ENCODE results near the gene TJP1. TPM values are rescaled to one million over a fixed set of nuclear protein-coding genes. Genes with fewer than 3 reads are reported as not detected.

TJP1 gene
- total and polyA plus RNA-seq, 2 of the 8 experiments (the other 6 are each of a cell fraction or from before 2014, with no cell fraction given), result 46.3 to 138 TPM

- Histone ChIP-seq H3K4me2 (ENCODE audit: insufficient read depth in 1 of 2, low read depth in 2 of 2, low read length in 2 of 2) (no peak overlapping the region), H3K18ac (ENCODE audit: extremely low read depth, low read length) (no peak overlapping the region), H3K23me2 (ENCODE audit: low read depth, low read length) (no peaks in the 10 kb centered on the region), H3K9ac (replicated peaks in 1 of 4; ENCODE audit: extremely low read depth in 1 of 4, low read depth in 3 of 4, low read length in 3 of 4) (no peak overlapping the region), H3K14ac (ENCODE audit: insufficient read length) (no peak overlapping the region), H2BK20ac (ENCODE audit: low read length) (no peak overlapping the region), H3K36me3 (ENCODE audit: control insufficient read depth in 2 of 4, insufficient read depth in 4 of 4, low read length in 3 of 4) (peaks cover 23 to 81% (median 60%) of the 10 kb centered on the region in 4 experiments), H2BK5ac (ENCODE audit: low read depth, low read length) (no peak overlapping the region), H4K8ac (ENCODE audit: extremely low read depth, insufficient read depth, low read length) (no peak overlapping the region), H3K4ac (replicated peaks; ENCODE audit: insufficient read length, low read depth, low read length) (no peak overlapping the region), H3K56ac (replicated peaks; ENCODE audit: insufficient read length, low read depth, low read length) (no peak overlapping the region), H3K79me2 (ENCODE audit: control insufficient read depth in 1 of 2, insufficient read depth in 2 of 2, low read length in 2 of 2) (no peaks in the 10 kb centered on the region), H2AK5ac (ENCODE audit: low read depth, low read length) (no peak overlapping the region), H3K27me3 (replicated peaks in 1 of 4; ENCODE audit: control insufficient read depth in 3 of 4, extremely low read depth in 1 of 4, insufficient read depth in 3 of 4, low read length in 3 of 4) (no peaks in the 10 kb centered on the region), H4K91ac (replicated peaks; ENCODE audit: insufficient read length, low read length) (no peak overlapping the region), H3K4me1 (replicated peaks in 1 of 4; ENCODE audit: control insufficient read depth in 3 of 4, insufficient read depth in 4 of 4, low read length in 3 of 4) (no peaks in the 10 kb centered on the region), H2AFZ (ENCODE audit: low read length) (no peak overlapping the region), H4K20me1 (replicated peaks in 1 of 2; ENCODE audit: control insufficient read depth in 1 of 2, insufficient read depth in 2 of 2, low read length in 2 of 2) (peaks cover 0 to 2% of the 10 kb centered on the region in 2 experiments), H3K79me1 (ENCODE audit: low read depth, low read length) (no peaks in the 10 kb centered on the region), H4K5ac (ENCODE audit: insufficient read length, low read depth, low read length) (no peak overlapping the region), H3K23ac (ENCODE audit: insufficient read length) (no peak overlapping the region), H2BK15ac (ENCODE audit: low read length) (no peak overlapping the region), H3K27ac (ENCODE audit: low read depth, low read length) (no peak overlapping the region), H2BK120ac (replicated peaks; ENCODE audit: low read depth, low read length) (no peak overlapping the region), H2BK12ac (ENCODE audit: low read depth, low read length) (no peak overlapping the region), H3K9me3 (ENCODE audit: insufficient read depth in 2 of 2, low read depth in 1 of 2, low read length in 1 of 2) (peaks cover 7% of the 10 kb centered on the region in 2 experiments; a peak in 3 of 4 replicates), H3K4me3 (ENCODE audit: extremely low read depth in 1 of 4, insufficient read depth in 2 of 4, low read depth in 3 of 4, low read length in 4 of 4) (no peak overlapping the region)
- ChIA-PET CTCF (ENCODE audit: partially characterized antibody) (interaction anchor here (0.7 to 1.7 kb wide), 3 partner anchors 15 to 217 kb away, joined by 4 to 7 read pairs (median 4); no protein-coding TSS in a partner anchor), POLR2A (ENCODE audit: partially characterized antibody) (no interaction called here)
- FAIRE-seq (no peak), DNase-seq (ENCODE audit: low read depth in 1 of 2, low spot score in 2 of 2) (no peak)
- 94% methylated on average over 2 of the region's 2 CpGs; no CpG with 5 or more reads in 1 of the 2 experiments for WGBS, 2 experiments (ENCODE audit: extremely low coverage in 1 of 2, insufficient coverage in 1 of 2, insufficient read length in 1 of 2, insufficient replicate concordance in 2 of 2, low coverage in 1 of 2, low lambda C conversion rate in 2 of 2, missing lambda C conversion rate in 1 of 2)
- no peak for TF ChIP-seq JUN (IDR thresholded peaks at IDR 0.05; ENCODE audit: low read depth, low read length)
- no peak for TF ChIP-seq KDM1A (IDR thresholded peaks at IDR 0.05; ENCODE audit: borderline replicate concordance, low read length)
- no peak for TF ChIP-seq GABPA (IDR thresholded peaks at IDR 0.05; ENCODE audit: borderline replicate concordance, insufficient read depth, low read length)
- TF ChIP-seq SIN3A (conservative IDR thresholded peaks at IDR 0.05 in 1 of 2, IDR thresholded peaks at IDR 0.05 in 1 of 2; ENCODE audit: low read depth in 1 of 2, low read length in 2 of 2), result no peak
- TF ChIP-seq TAF1 (IDR thresholded peaks at IDR 0.05; ENCODE audit: low read depth, low read length), result no peak
- no peak for TF ChIP-seq SP1 (IDR thresholded peaks at IDR 0.05; ENCODE audit: low read depth, low read length)
- TF ChIP-seq POU5F1 (IDR thresholded peaks at IDR 0.05; ENCODE audit: low read depth, low read length), result no peak
- TF ChIP-seq, protein P1, sequence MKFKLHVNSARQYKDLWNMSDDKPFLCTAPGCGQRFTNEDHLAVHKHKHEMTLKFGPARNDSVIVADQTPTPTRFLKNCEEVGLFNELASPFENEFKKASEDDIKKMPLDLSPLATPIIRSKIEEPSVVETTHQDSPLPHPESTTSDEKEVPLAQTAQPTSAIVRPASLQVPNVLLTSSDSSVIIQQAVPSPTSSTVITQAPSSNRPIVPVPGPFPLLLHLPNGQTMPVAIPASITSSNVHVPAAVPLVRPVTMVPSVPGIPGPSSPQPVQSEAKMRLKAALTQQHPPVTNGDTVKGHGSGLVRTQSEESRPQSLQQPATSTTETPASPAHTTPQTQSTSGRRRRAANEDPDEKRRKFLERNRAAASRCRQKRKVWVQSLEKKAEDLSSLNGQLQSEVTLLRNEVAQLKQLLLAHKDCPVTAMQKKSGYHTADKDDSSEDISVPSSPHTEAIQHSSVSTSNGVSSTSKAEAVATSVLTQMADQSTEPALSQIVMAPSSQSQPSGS (IDR thresholded peaks at IDR 0.05; ENCODE audit: low read length), result no peak
- no peak for TF ChIP-seq TAF7 (optimal IDR thresholded peaks at IDR 0.05; ENCODE audit: borderline replicate concordance, low read depth, low read length)
- TF ChIP-seq GTF2F1 (IDR thresholded peaks at IDR 0.05; ENCODE audit: borderline replicate concordance, low read depth, low read length), result no peak
- TF ChIP-seq JUND (IDR thresholded peaks at IDR 0.05; ENCODE audit: low read length), result no peak
- no peak for TF ChIP-seq SRF (IDR thresholded peaks at IDR 0.05; ENCODE audit: low read depth, low read length)
- no peak for TF ChIP-seq EGR1 (IDR thresholded peaks at IDR 0.05; ENCODE audit: borderline replicate concordance, low read depth, low read length)
- no peak for TF ChIP-seq POLR2A (IDR thresholded peaks at IDR 0.05; ENCODE audit: control extremely low read depth in 1 of 2, low read depth in 2 of 2, low read length in 2 of 2)
These were observed 93.8 kb downstream of the TJP1 start for GRCh38 chr15:29728418-29728817.
